Measurements from ENCODE around the gene ABR.
"Not testable (repeated sequence)": the region's sequence is repeated elsewhere in the genome, so short reads cannot be mapped to it uniquely, and the experiment has no call there.

ABR gene

GRCh38 chr17:998111-998510 lies 181.7 kb downstream of the ABR start:
- Histone ChIP-seq H3K27ac (ENCODE audit: poor library complexity, severe bottlenecking) (no peak overlapping the region), H3K9me3 (ENCODE audit: severe bottlenecking) (no peaks in the 10 kb centered on the region), H3K36me3 (ENCODE audit: low read depth) (peaks cover 52% of the 10 kb centered on the region), H3K4me1 (ENCODE audit: insufficient read depth, poor library complexity, severe bottlenecking) (peaks cover 11% of the 10 kb centered on the region), H3K27me3 (ENCODE audit: insufficient read depth, poor library complexity, severe bottlenecking) (no peaks in the 10 kb centered on the region), H3K4me3 (ENCODE audit: severe bottlenecking) (peak overlapping the region; percentile 81)
- TF ChIP-seq, protein P1, sequence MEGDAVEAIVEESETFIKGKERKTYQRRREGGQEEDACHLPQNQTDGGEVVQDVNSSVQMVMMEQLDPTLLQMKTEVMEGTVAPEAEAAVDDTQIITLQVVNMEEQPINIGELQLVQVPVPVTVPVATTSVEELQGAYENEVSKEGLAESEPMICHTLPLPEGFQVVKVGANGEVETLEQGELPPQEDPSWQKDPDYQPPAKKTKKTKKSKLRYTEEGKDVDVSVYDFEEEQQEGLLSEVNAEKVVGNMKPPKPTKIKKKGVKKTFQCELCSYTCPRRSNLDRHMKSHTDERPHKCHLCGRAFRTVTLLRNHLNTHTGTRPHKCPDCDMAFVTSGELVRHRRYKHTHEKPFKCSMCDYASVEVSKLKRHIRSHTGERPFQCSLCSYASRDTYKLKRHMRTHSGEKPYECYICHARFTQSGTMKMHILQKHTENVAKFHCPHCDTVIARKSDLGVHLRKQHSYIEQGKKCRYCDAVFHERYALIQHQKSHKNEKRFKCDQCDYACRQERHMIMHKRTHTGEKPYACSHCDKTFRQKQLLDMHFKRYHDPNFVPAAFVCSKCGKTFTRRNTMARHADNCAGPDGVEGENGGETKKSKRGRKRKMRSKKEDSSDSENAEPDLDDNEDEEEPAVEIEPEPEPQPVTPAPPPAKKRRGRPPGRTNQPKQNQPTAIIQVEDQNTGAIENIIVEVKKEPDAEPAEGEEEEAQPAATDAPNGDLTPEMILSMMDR (IDR thresholded peaks at IDR 0.05; ENCODE audit: poor library complexity, severe bottlenecking): no peak
- DNase-seq (ENCODE audit: low spot score) (no peak), ATAC-seq (ENCODE audit: low read depth) (no peak)

GRCh38 chr17:996554-997344 lies 183.0 kb downstream of the ABR start, which contains the start of gene TIMM22:
TIMM22 (plus strand) TSS chr17:997129; CDS start chr17:997143, 14 bp downstream.
- ATAC-seq (ENCODE audit: low read depth) (peak; percentile 94), DNase-seq (ENCODE audit: low spot score) (peak; percentile 91)
- Histone ChIP-seq H3K4me3 (ENCODE audit: severe bottlenecking) (peak within 1 kb of the TSS; percentile 81), H3K9me3 (ENCODE audit: severe bottlenecking) (no peaks in the 10 kb centered on the region), H3K36me3 (ENCODE audit: low read depth) (peaks cover 39% of the 10 kb centered on the region), H3K4me1 (ENCODE audit: insufficient read depth, poor library complexity, severe bottlenecking) (peaks cover 8% of the 10 kb centered on the region), H3K27me3 (ENCODE audit: insufficient read depth, poor library complexity, severe bottlenecking) (no peaks in the 10 kb centered on the region), H3K27ac (ENCODE audit: poor library complexity, severe bottlenecking) (peak within 1 kb of the TSS; percentile 50)
- TF ChIP-seq, protein P1 (IDR thresholded peaks at IDR 0.05; ENCODE audit: poor library complexity, severe bottlenecking): peak; percentile 98

- not testable (repeated sequence) for ATAC-seq (ENCODE audit: low read depth); H3K27ac ChIP-seq (ENCODE audit: poor library complexity, severe bottlenecking); H3K4me3 ChIP-seq (ENCODE audit: severe bottlenecking)
Measured at GRCh38 chr17:995324-995723, 184.5 kb downstream of the ABR start.

GRCh38 chr17:992933-993332 lies 186.8 kb downstream of the ABR start:
- ATAC-seq (ENCODE audit: low read depth): no peak
- Histone ChIP-seq H3K9me3 (ENCODE audit: severe bottlenecking) (no peaks in the 10 kb centered on the region), H3K4me1 (ENCODE audit: insufficient read depth, poor library complexity, severe bottlenecking) (peaks cover 1% of the 10 kb centered on the region), H3K27me3 (ENCODE audit: insufficient read depth, poor library complexity, severe bottlenecking) (no peaks in the 10 kb centered on the region), H3K36me3 (ENCODE audit: low read depth) (peaks cover 1% of the 10 kb centered on the region), H3K4me3 (ENCODE audit: severe bottlenecking) (no peak overlapping the region), H3K27ac (ENCODE audit: poor library complexity, severe bottlenecking) (no peak overlapping the region)
- no peak for DNase-seq (ENCODE audit: low spot score)
- TF ChIP-seq, protein P1 (IDR thresholded peaks at IDR 0.05; ENCODE audit: poor library complexity, severe bottlenecking): no peak

More at GRCh38 chr17:995324-995723, 184.5 kb downstream of the ABR start:
- not testable (repeated sequence) for H3K4me1 ChIP-seq (ENCODE audit: insufficient read depth, poor library complexity, severe bottlenecking); H3K9me3 ChIP-seq (ENCODE audit: severe bottlenecking); DNase-seq (ENCODE audit: low spot score); H3K27me3 ChIP-seq (ENCODE audit: insufficient read depth, poor library complexity, severe bottlenecking)
- peaks cover 25% of the 10 kb centered on the region for H3K36me3 ChIP-seq (ENCODE audit: low read depth)

GRCh38 chr17:988561-988960 lies 191.2 kb downstream of the ABR start:
- Histone ChIP-seq H3K27me3 (ENCODE audit: insufficient read depth, poor library complexity, severe bottlenecking) (no peaks in the 10 kb centered on the region), H3K4me3 (ENCODE audit: severe bottlenecking) (no peak overlapping the region), H3K4me1 (ENCODE audit: insufficient read depth, poor library complexity, severe bottlenecking) (no peaks in the 10 kb centered on the region), H3K36me3 (ENCODE audit: low read depth) (no peaks in the 10 kb centered on the region), H3K9me3 (ENCODE audit: severe bottlenecking) (no peaks in the 10 kb centered on the region), H3K27ac (ENCODE audit: poor library complexity, severe bottlenecking) (no peak overlapping the region)
- TF ChIP-seq, protein P1 (IDR thresholded peaks at IDR 0.05; ENCODE audit: poor library complexity, severe bottlenecking): no peak
- no peak for DNase-seq (ENCODE audit: low spot score)
- ATAC-seq (ENCODE audit: low read depth): no peak
